Panc1 (cell line): ENCODE results near the gene MTA2.

Experiments used
- POLR2AphosphoS5 ChIP-seq: IDR thresholded peaks from 2 replicates; pipeline ENCODE4 v1.6.1; 2012; ENCODE audit warnings: mild to moderate bottlenecking, low read depth, low read length, moderate library complexity
- TCF7L2 ChIP-seq: IDR thresholded peaks from 2 replicates; pipeline ENCODE4 v1.6.1; 2011; ENCODE audit warnings: mild to moderate bottlenecking, low read depth, low read length, inconsistent platforms
- TF ChIP-seq, protein P1 (sequence below), 2 experiments: IDR thresholded peaks; 2 replicates each; pipeline ENCODE4 v1.6.1; 2011 to 2012; ENCODE audit warnings: low read depth in 2 of 2, control low read depth in 1 of 2, low read length in 1 of 2, mild to moderate bottlenecking in 1 of 2, moderate library complexity in 1 of 2; ENCODE audit not compliant: insufficient read depth in 1 of 2
- TF ChIP-seq, protein P2 (sequence below): fragments of 450-650 bp; IDR thresholded peaks from 2 replicates; pipeline ENCODE4 v1.5.1; 2017; ENCODE audit warnings: mild to moderate bottlenecking

DNA sequence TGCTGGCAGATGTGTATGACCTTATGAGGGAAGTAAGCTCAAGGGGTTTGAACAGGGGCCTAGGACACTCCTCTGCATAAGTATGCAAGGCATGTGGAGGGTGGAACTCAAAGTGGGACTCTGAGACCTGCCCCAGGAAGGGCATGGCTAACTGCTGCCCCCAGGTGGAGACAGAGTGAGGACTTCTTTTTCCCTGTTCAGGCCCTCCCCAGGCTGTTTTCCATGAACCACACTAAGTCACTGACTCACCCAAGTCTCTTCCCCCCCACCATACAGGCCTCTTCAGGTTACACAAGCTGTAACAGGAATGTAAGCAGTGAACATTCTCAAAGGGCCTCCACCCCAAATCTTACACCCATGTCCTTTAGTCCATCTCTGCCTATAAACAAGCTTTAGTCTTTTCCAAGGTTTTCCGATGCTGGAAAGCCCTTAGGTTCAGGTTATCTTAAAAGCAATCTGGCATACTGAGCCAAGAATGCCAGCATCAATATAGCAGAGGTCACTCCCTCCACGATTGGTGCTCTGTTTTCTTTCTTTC lies 41.0 kb downstream of the MTA2 start:
- TF ChIP-seq, protein P1, sequence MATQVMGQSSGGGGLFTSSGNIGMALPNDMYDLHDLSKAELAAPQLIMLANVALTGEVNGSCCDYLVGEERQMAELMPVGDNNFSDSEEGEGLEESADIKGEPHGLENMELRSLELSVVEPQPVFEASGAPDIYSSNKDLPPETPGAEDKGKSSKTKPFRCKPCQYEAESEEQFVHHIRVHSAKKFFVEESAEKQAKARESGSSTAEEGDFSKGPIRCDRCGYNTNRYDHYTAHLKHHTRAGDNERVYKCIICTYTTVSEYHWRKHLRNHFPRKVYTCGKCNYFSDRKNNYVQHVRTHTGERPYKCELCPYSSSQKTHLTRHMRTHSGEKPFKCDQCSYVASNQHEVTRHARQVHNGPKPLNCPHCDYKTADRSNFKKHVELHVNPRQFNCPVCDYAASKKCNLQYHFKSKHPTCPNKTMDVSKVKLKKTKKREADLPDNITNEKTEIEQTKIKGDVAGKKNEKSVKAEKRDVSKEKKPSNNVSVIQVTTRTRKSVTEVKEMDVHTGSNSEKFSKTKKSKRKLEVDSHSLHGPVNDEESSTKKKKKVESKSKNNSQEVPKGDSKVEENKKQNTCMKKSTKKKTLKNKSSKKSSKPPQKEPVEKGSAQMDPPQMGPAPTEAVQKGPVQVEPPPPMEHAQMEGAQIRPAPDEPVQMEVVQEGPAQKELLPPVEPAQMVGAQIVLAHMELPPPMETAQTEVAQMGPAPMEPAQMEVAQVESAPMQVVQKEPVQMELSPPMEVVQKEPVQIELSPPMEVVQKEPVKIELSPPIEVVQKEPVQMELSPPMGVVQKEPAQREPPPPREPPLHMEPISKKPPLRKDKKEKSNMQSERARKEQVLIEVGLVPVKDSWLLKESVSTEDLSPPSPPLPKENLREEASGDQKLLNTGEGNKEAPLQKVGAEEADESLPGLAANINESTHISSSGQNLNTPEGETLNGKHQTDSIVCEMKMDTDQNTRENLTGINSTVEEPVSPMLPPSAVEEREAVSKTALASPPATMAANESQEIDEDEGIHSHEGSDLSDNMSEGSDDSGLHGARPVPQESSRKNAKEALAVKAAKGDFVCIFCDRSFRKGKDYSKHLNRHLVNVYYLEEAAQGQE (IDR thresholded peaks at IDR 0.05; ENCODE audit: insufficient read depth in 1 of 2, low read depth in 2 of 2, low read length in 1 of 2) = no peak
- TF ChIP-seq, protein P2, sequence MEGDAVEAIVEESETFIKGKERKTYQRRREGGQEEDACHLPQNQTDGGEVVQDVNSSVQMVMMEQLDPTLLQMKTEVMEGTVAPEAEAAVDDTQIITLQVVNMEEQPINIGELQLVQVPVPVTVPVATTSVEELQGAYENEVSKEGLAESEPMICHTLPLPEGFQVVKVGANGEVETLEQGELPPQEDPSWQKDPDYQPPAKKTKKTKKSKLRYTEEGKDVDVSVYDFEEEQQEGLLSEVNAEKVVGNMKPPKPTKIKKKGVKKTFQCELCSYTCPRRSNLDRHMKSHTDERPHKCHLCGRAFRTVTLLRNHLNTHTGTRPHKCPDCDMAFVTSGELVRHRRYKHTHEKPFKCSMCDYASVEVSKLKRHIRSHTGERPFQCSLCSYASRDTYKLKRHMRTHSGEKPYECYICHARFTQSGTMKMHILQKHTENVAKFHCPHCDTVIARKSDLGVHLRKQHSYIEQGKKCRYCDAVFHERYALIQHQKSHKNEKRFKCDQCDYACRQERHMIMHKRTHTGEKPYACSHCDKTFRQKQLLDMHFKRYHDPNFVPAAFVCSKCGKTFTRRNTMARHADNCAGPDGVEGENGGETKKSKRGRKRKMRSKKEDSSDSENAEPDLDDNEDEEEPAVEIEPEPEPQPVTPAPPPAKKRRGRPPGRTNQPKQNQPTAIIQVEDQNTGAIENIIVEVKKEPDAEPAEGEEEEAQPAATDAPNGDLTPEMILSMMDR = peak; percentile 93
- TF ChIP-seq POLR2AphosphoS5 = peak; percentile 69
- peak; percentile 44; the same call in 1 of the 2 replicates for TF ChIP-seq TCF7L2
